Measurements from ENCODE around the gene C20orf204.

GRCh38 chr20:64082126-64082731 is 46.2 kb downstream of the C20orf204 start:
- no peak for TF ChIP-seq GATA2 (IDR thresholded peaks at IDR 0.05; ENCODE audit: insufficient read depth, insufficient read length, low read depth, low read length)
- TF ChIP-seq CTCF (IDR thresholded peaks at IDR 0.05; ENCODE audit: extremely low read depth in 1 of 2, insufficient read depth in 1 of 2, low read depth in 1 of 2, low read length in 2 of 2), result no peak
- TF ChIP-seq MYC (IDR thresholded peaks at IDR 0.05; ENCODE audit: low read depth, low read length), result no peak
- no peak for TF ChIP-seq POLR2A (IDR thresholded peaks at IDR 0.05; ENCODE audit: low read depth, low read length)
- no peak for TF ChIP-seq POLR2AphosphoS5 (IDR thresholded peaks at IDR 0.05; ENCODE audit: insufficient read depth, low read depth, low read length)
- TF ChIP-seq JUN (IDR thresholded peaks at IDR 0.05; ENCODE audit: borderline replicate concordance, insufficient read depth, insufficient read length, low read depth), result no peak
- no peak for TF ChIP-seq EZH2 (IDR thresholded peaks at IDR 0.05; ENCODE audit: borderline replicate concordance, low read depth, low read length, severe bottlenecking)
- TF ChIP-seq MAX (IDR thresholded peaks at IDR 0.05; ENCODE audit: insufficient read depth, insufficient read length), result no peak
- no peak for TF ChIP-seq FOS (IDR thresholded peaks at IDR 0.05; ENCODE audit: borderline replicate concordance, insufficient read depth, low read length)

All from endothelial cell of umbilical vein (primary cell).